SKM-1 treated with dmso at 0.1 percent for 144 hours (cell line): ENCODE results near the gene MARCKS.
A peak's percentile ranks its signal among the peaks of the same experiment; 100 is the strongest.

ENCODE experiments used
- DNase-seq: peaks from one replicate; lab custom pipeline; 2025; ENCODE audit not compliant: unreplicated experiment; lab: John Stamatoyannopoulos, UW

MARCKS gene

GRCh38 chr6:113848811-113849210, 8.3 kb upstream of the MARCKS start:
- no peak for DNase-seq

GRCh38 chr6:113853252-113853651, 3.9 kb upstream of the MARCKS start:
- DNase-seq, result no peak

- peak; percentile 51 for DNase-seq
These were observed 2.3 kb upstream of the MARCKS start for GRCh38 chr6:113854531-113855499.

- peak; percentile 12 for DNase-seq
These were observed 1.4 kb upstream of the MARCKS start for GRCh38 chr6:113855500-113856374.

- DNase-seq, result no peak
These were observed 845 bp upstream of the MARCKS start for GRCh38 chr6:113856375-113856624.

GRCh38 chr6:113857556-113858479, 673 bp downstream of the MARCKS start:
- DNase-seq, result peak; percentile 29

GRCh38 chr6:113858480-113859348, 1.6 kb downstream of the MARCKS start:
- DNase-seq, result peak; percentile 72

- no peak for DNase-seq
These were observed 2.4 kb downstream of the MARCKS start for GRCh38 chr6:113859349-113860180.

- DNase-seq, result no peak
These were observed 3.2 kb downstream of the MARCKS start for GRCh38 chr6:113860181-113860955.

- no peak for DNase-seq
These were observed 5.0 kb downstream of the MARCKS start for GRCh38 chr6:113862112-113862511.

GRCh38 chr6:113870917-113871316, 13.8 kb downstream of the MARCKS start:
- no peak for DNase-seq

- no peak for DNase-seq
These were observed 14.8 kb downstream of the MARCKS start for GRCh38 chr6:113871975-113872374.

- peak; percentile 12 for DNase-seq
These were observed 16.0 kb downstream of the MARCKS start for GRCh38 chr6:113873043-113873667.

- DNase-seq, result no peak
These were observed 18.3 kb downstream of the MARCKS start for GRCh38 chr6:113875470-113875869.

- no peak for DNase-seq
These were observed 19.6 kb downstream of the MARCKS start for GRCh38 chr6:113876695-113877094.

- peak; percentile 58 for DNase-seq
These were observed 22.3 kb downstream of the MARCKS start for GRCh38 chr6:113879186-113880096.

- DNase-seq, result peak; percentile 82
These were observed 24.4 kb downstream of the MARCKS start for GRCh38 chr6:113881478-113881980.
